Neural progenitor cell (in vitro differentiated cells): Measurements from ENCODE around the gene PRPF8. TPM values are rescaled to one million over a fixed set of nuclear protein-coding genes. Genes with fewer than 3 reads are reported as not detected.

Experiments used
- DNase-seq: peaks from one replicate; pipeline ENCODE4 v3.0.0-alpha.2; 2016; ENCODE audit warnings: low spot score
- H2AFZ ChIP-seq: fragments of 200-600 bp; sonication (generic); replicated peaks from 2 replicates; pipeline ENCODE4 v1.6.1; 2016; ENCODE audit warnings: antibody characterized with exemption
- H3F3A ChIP-seq: fragments of 200-600 bp; sonication (generic); 2 replicates; pipeline ENCODE4 v1.6.1; 2016; ENCODE audit warnings: antibody characterized with exemption, low read depth
- H3K27ac ChIP-seq: fragments of 200-600 bp; sonication (generic); 2 replicates; pipeline ENCODE4 v1.5.1; 2016; ENCODE audit warnings: mild to moderate bottlenecking
- H3K27me3 ChIP-seq: fragments of 200-600 bp; sonication (generic); 2 replicates; pipeline ENCODE4 v1.6.1; 2016; ENCODE audit warnings: mild to moderate bottlenecking, moderate library complexity
- H3K36me3 ChIP-seq: fragments of 200-600 bp; sonication (generic); 2 replicates; pipeline ENCODE4 v1.5.1; 2016
- H3K4me1 ChIP-seq: fragments of 200-600 bp; sonication (generic); 2 replicates; pipeline ENCODE4 v1.6.1; 2016; ENCODE audit warnings: mixed run types
- H3K4me2 ChIP-seq: fragments of 200-600 bp; sonication (generic); 2 replicates; pipeline ENCODE4 v1.6.1; 2016
- H3K4me3 ChIP-seq: fragments of 200-600 bp; sonication (generic); 2 replicates; pipeline ENCODE4 v1.5.1; 2016
- H3K79me2 ChIP-seq: fragments of 200-600 bp; sonication (generic); 2 replicates; pipeline ENCODE4 v1.6.1; 2016; ENCODE audit warnings: low read depth
- H3K9ac ChIP-seq: fragments of 200-600 bp; sonication (generic); 2 replicates; pipeline ENCODE4 v1.6.1; 2016
- H3K9me3 ChIP-seq: fragments of 200-600 bp; sonication (generic); 2 replicates; pipeline ENCODE4 v1.5.1; 2016; ENCODE audit warnings: low read depth
- H4K20me1 ChIP-seq: fragments of 200-600 bp; sonication (generic); 2 replicates; pipeline ENCODE4 v1.6.1; 2016; ENCODE audit warnings: low read depth
- H3K27ac Mint-ChIP-seq: 3 replicates; pipeline ENCODE4 v1.8.0; 2021; ENCODE audit warnings: mixed read lengths
- H3K27me3 Mint-ChIP-seq: 2 replicates; pipeline ENCODE4 v1.8.0; 2022; ENCODE audit warnings: low read depth, mild to moderate bottlenecking, inconsistent platforms, moderate library complexity, mixed read lengths; ENCODE audit not compliant: insufficient read depth
- H3K36me3 Mint-ChIP-seq: 3 replicates; pipeline ENCODE4 v1.8.0; 2021; ENCODE audit warnings: mixed read lengths
- H3K4me1 Mint-ChIP-seq: 3 replicates; pipeline ENCODE4 v1.8.0; 2021; ENCODE audit warnings: mixed read lengths
- H3K4me3 Mint-ChIP-seq: 3 replicates; pipeline ENCODE4 v1.8.0; 2021; ENCODE audit warnings: mild to moderate bottlenecking, moderate library complexity, mixed read lengths
- H3K9me3 Mint-ChIP-seq: 3 replicates; pipeline ENCODE4 v1.8.0; 2020; ENCODE audit warnings: mixed read lengths
- CTCF ChIP-seq: fragments of 200-600 bp; sonication (generic); IDR thresholded peaks from 2 replicates; pipeline ENCODE4 v1.5.1; 2017; ENCODE audit warnings: antibody characterized with exemption, mild to moderate bottlenecking
- EZH2 ChIP-seq: fragments of 200-600 bp; sonication (generic); IDR thresholded peaks from 2 replicates; pipeline ENCODE4 v1.6.1; 2017; ENCODE audit warnings: antibody characterized with exemption, mild to moderate bottlenecking, moderate library complexity
- EZH2phosphoT487 ChIP-seq: fragments of 200-600 bp; sonication (generic); IDR thresholded peaks from 2 replicates; pipeline ENCODE4 v1.6.1; 2017; ENCODE audit warnings: antibody characterized with exemption
- total RNA-seq: library from RNA; depleted of rRNA; stranded (reverse); fragments of >200 nt; gene quantifications from 2 replicates; pipeline ENCODE4 v1.2.3, GENCODE V29; 2015; ENCODE audit warnings: low replicate concordance

Gene PRPF8
- total RNA-seq, 1 donor from 2014 or later, result 119 TPM

- Histone ChIP-seq H2AFZ (no peak overlapping the region), H3K4me1 (peaks cover 10% of the 10 kb centered on the region), H3K4me3 (no peak overlapping the region), H4K20me1 (no peaks in the 10 kb centered on the region), H3F3A (no peaks in the 10 kb centered on the region), H3K4me2 (no peak overlapping the region), H3K79me2 (no peaks in the 10 kb centered on the region), H3K27ac (no peak overlapping the region), H3K36me3 (no peaks in the 10 kb centered on the region), H3K9ac (no peak overlapping the region), H3K9me3 (no peaks in the 10 kb centered on the region), H3K27me3 (no peaks in the 10 kb centered on the region)
- no peak for TF ChIP-seq EZH2
- no peak for TF ChIP-seq CTCF
- no peak for TF ChIP-seq EZH2phosphoT487
- H3K9me3 Mint-ChIP-seq, result no peaks in the 10 kb centered on the region
- H3K4me1 Mint-ChIP-seq, result peaks cover 15% of the 10 kb centered on the region
- peaks cover 3% of the 10 kb centered on the region for H3K27me3 Mint-ChIP-seq
- H3K36me3 Mint-ChIP-seq, result peaks cover 7% of the 10 kb centered on the region
- H3K4me3 Mint-ChIP-seq, result peak overlapping the region; percentile 70
- H3K27ac Mint-ChIP-seq, result peak overlapping the region; percentile 85
- DNase-seq, result no peak
Measured at GRCh38 chr17:1617620-1618174, 67.0 kb downstream of the PRPF8 start.

- H3K9me3 Mint-ChIP-seq, result no peaks in the 10 kb centered on the region
- Histone ChIP-seq H3K27me3 (no peaks in the 10 kb centered on the region), H3K9ac (no peak overlapping the region), H3K4me1 (peaks cover 5% of the 10 kb centered on the region), H3K4me2 (no peak overlapping the region), H4K20me1 (no peaks in the 10 kb centered on the region), H3K79me2 (no peaks in the 10 kb centered on the region), H2AFZ (no peak overlapping the region), H3K4me3 (no peak overlapping the region), H3K27ac (no peak overlapping the region), H3F3A (no peaks in the 10 kb centered on the region), H3K36me3 (no peaks in the 10 kb centered on the region), H3K9me3 (no peaks in the 10 kb centered on the region)
- TF ChIP-seq CTCF, result no peak
- no peak for TF ChIP-seq EZH2phosphoT487
- TF ChIP-seq EZH2, result no peak
- H3K4me3 Mint-ChIP-seq, result no peak overlapping the region
- peaks cover 7% of the 10 kb centered on the region for H3K36me3 Mint-ChIP-seq
- DNase-seq, result no peak
- no peak overlapping the region for H3K27ac Mint-ChIP-seq
- H3K27me3 Mint-ChIP-seq, result peaks cover 3% of the 10 kb centered on the region
- peaks cover 12% of the 10 kb centered on the region for H3K4me1 Mint-ChIP-seq
Measured at GRCh38 chr17:1616101-1616500, 68.6 kb downstream of the PRPF8 start.

- DNase-seq, result no peak
- no peaks in the 10 kb centered on the region for H4K20me1 ChIP-seq
- H3K9ac ChIP-seq, result no peak overlapping the region
- H3K9me3 ChIP-seq, result no peaks in the 10 kb centered on the region
- no peaks in the 10 kb centered on the region for H3F3A ChIP-seq
- H2AFZ ChIP-seq, result no peak overlapping the region
- no peak overlapping the region for H3K27ac Mint-ChIP-seq
- H3K27ac ChIP-seq, result no peak overlapping the region
- no peaks in the 10 kb centered on the region for H3K27me3 Mint-ChIP-seq
- no peaks in the 10 kb centered on the region for H3K36me3 ChIP-seq
- no peak for TF ChIP-seq EZH2
- no peak for TF ChIP-seq EZH2phosphoT487
- no peak for TF ChIP-seq CTCF
- peaks cover 6% of the 10 kb centered on the region for H3K36me3 Mint-ChIP-seq
- no peak overlapping the region for H3K4me3 ChIP-seq
- no peak overlapping the region for H3K4me2 ChIP-seq
- H3K79me2 ChIP-seq, result no peaks in the 10 kb centered on the region
- no peaks in the 10 kb centered on the region for H3K27me3 ChIP-seq
- no peaks in the 10 kb centered on the region for H3K4me1 ChIP-seq
- H3K9me3 Mint-ChIP-seq, result no peaks in the 10 kb centered on the region
- H3K4me1 Mint-ChIP-seq, result peaks cover 1% of the 10 kb centered on the region
- H3K4me3 Mint-ChIP-seq, result no peak overlapping the region
Measured at GRCh38 chr17:1612400-1612799, 72.3 kb downstream of the PRPF8 start.
